Measurements from ENCODE around the gene SUPV3L1.

GRCh38 chr10:69250041-69250440, 70.0 kb downstream of the SUPV3L1 start:
- TF ChIP-seq CTCF (IDR thresholded peaks at IDR 0.05 in 2 of 3, conservative IDR thresholded peaks at IDR 0.05 in 1 of 3; ENCODE audit: control insufficient read depth in 2 of 3, extremely low read depth in 1 of 3, insufficient read depth in 1 of 3, low read depth in 3 of 3, low read length in 3 of 3): no peak
- no peak for TF ChIP-seq ZNF207 (IDR thresholded peaks at IDR 0.05; ENCODE audit: borderline replicate concordance)
- no peak for TF ChIP-seq E2F4 (IDR thresholded peaks at IDR 0.05; ENCODE audit: low read depth, low read length)
- TF ChIP-seq IKZF1 (conservative IDR thresholded peaks at IDR 0.05): no peak
- no peak for TF ChIP-seq HDAC2 (IDR thresholded peaks at IDR 0.05)
- TF ChIP-seq POLR2A (IDR thresholded peaks at IDR 0.05; ENCODE audit: low read depth, low read length): no peak
- TF ChIP-seq EZH2 (IDR thresholded peaks at IDR 0.05; ENCODE audit: borderline replicate concordance, control insufficient read depth, low read depth, low read length): no peak
- no peak for TF ChIP-seq REST (IDR thresholded peaks at IDR 0.05; ENCODE audit: low read depth, low read length)
- no peak for TF ChIP-seq CHD4 (IDR thresholded peaks at IDR 0.05)
- no peak for TF ChIP-seq DPF2 (IDR thresholded peaks at IDR 0.05)
- no peak for TF ChIP-seq EP300 (IDR thresholded peaks at IDR 0.05; ENCODE audit: borderline replicate concordance in 1 of 2, control insufficient read depth in 1 of 2, low read depth in 2 of 2, low read length in 2 of 2)
- no peak for TF ChIP-seq BHLHE40 (IDR thresholded peaks at IDR 0.05; ENCODE audit: borderline replicate concordance in 1 of 2, low read depth in 2 of 2, low read length in 1 of 2)

Data from GM12878 (cell line).